Vagina (tissue), 2 donors: ENCODE results near the gene MECP2.

ENCODE experiments used
- POLR2A ChIP-seq, 2 donors: fragments of 450-650 bp; IDR thresholded peaks; one replicate each; pipeline ENCODE4 v1.6.1; 2017; ENCODE audit warnings: antibody characterized with exemption in 2 of 2, mild to moderate bottlenecking in 2 of 2, moderate library complexity in 2 of 2
- POLR2AphosphoS5 ChIP-seq, 2 donors: sonication (generic); formaldehyde crosslinking; IDR thresholded peaks; one replicate each; pipeline ENCODE4 v1.9.0; 2017; ENCODE audit warnings: antibody characterized with exemption in 2 of 2, mild to moderate bottlenecking in 2 of 2, low read depth in 1 of 2; ENCODE audit not compliant: insufficient read depth in 1 of 2
- TF ChIP-seq, protein P1 (sequence below), 3 experiments: fragments of 450-650 bp in 2 of 3; fragments of 200-600 bp in 1 of 3; sonication (generic) in 1 of 3; IDR thresholded peaks; one replicate each; pipeline ENCODE4 v1.5.1; 2017 to 2019; ENCODE audit warnings: antibody characterized with exemption in 3 of 3, mild to moderate bottlenecking in 2 of 3, moderate library complexity in 2 of 3

DNA sequence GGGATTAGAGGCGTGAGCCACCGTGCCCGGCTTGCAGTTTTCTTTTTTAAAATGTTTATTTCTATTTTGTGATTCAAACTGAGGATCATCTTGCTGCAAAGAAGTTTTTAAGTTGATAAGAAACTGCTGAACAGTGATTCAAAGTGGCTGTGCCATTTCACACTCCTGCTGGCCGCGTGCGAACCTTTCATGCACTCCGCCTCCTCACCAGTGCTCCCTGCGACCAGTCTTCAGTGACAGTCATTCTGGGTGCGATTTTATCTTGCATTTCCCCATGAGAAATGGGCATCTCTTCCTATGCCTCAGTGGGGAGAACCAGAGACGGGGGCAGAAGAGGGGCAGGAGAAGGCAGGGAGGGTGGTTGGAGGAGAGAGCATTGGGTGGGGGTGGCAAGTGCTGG, 103.5 kb downstream of the MECP2 start:
- no peak for TF ChIP-seq POLR2A (IDR thresholded peaks at IDR 0.05)
- TF ChIP-seq, protein P1, sequence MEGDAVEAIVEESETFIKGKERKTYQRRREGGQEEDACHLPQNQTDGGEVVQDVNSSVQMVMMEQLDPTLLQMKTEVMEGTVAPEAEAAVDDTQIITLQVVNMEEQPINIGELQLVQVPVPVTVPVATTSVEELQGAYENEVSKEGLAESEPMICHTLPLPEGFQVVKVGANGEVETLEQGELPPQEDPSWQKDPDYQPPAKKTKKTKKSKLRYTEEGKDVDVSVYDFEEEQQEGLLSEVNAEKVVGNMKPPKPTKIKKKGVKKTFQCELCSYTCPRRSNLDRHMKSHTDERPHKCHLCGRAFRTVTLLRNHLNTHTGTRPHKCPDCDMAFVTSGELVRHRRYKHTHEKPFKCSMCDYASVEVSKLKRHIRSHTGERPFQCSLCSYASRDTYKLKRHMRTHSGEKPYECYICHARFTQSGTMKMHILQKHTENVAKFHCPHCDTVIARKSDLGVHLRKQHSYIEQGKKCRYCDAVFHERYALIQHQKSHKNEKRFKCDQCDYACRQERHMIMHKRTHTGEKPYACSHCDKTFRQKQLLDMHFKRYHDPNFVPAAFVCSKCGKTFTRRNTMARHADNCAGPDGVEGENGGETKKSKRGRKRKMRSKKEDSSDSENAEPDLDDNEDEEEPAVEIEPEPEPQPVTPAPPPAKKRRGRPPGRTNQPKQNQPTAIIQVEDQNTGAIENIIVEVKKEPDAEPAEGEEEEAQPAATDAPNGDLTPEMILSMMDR (IDR thresholded peaks at IDR 0.05) = no peak
- no peak for TF ChIP-seq POLR2AphosphoS5 (IDR thresholded peaks at IDR 0.05; ENCODE audit: insufficient read depth in 1 of 2, low read depth in 1 of 2)
